ENCODE data around the gene SDC3.
A peak's percentile ranks its signal among the peaks of the same experiment; 100 is the strongest.

SDC3 gene

DNA sequence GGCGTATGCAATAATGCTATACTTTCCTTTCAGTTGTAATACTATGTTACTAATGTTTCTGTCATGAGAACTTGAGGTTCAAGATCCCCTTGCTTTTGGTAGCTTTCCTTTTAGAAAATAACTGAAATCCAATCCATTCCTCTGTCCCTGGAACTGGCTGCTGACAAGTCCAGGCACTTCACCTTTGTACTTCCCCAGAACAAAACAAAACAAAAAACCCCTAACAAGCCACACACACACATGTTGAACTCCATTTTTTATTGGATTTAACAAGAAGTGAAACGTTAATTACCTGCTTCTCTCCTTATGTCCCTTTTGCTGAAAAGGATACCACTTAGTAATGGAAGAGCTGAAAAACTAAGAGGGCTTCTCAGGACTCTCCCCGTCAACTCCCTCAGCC is 26.1 kb upstream of the SDC3 start:
- no peak for DNase-seq (ENCODE audit: low read depth)
- TF ChIP-seq, protein P1, sequence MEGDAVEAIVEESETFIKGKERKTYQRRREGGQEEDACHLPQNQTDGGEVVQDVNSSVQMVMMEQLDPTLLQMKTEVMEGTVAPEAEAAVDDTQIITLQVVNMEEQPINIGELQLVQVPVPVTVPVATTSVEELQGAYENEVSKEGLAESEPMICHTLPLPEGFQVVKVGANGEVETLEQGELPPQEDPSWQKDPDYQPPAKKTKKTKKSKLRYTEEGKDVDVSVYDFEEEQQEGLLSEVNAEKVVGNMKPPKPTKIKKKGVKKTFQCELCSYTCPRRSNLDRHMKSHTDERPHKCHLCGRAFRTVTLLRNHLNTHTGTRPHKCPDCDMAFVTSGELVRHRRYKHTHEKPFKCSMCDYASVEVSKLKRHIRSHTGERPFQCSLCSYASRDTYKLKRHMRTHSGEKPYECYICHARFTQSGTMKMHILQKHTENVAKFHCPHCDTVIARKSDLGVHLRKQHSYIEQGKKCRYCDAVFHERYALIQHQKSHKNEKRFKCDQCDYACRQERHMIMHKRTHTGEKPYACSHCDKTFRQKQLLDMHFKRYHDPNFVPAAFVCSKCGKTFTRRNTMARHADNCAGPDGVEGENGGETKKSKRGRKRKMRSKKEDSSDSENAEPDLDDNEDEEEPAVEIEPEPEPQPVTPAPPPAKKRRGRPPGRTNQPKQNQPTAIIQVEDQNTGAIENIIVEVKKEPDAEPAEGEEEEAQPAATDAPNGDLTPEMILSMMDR (IDR thresholded peaks at IDR 0.05; ENCODE audit: control insufficient read depth, extremely low read depth, insufficient read depth), result no peak
- H3K4me3 ChIP-seq (ENCODE audit: low read depth, low read length), result no peak overlapping the region

DNA sequence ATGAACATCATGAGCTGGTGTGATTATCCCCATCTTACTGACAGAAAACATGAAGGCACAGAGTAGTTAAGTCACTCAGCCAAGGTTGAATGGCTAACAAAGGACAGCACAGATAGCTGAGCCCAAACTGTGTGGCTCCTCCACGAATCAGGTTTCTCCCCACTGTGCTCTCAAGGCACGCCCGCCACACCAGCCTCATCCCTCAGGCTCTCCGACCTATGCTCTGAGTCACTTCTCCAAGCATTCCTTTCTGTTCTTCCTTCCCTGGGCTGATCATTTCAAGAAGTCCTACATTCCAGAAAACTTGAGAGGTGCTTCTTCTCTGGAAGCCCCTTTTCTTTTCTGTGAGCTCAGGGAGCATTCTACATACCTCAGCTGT is 25.3 kb upstream of the SDC3 start:
- no peak overlapping the region for H3K4me3 ChIP-seq (ENCODE audit: low read depth, low read length)
- TF ChIP-seq, protein P1 (IDR thresholded peaks at IDR 0.05; ENCODE audit: control insufficient read depth, extremely low read depth, insufficient read depth), result no peak

DNA sequence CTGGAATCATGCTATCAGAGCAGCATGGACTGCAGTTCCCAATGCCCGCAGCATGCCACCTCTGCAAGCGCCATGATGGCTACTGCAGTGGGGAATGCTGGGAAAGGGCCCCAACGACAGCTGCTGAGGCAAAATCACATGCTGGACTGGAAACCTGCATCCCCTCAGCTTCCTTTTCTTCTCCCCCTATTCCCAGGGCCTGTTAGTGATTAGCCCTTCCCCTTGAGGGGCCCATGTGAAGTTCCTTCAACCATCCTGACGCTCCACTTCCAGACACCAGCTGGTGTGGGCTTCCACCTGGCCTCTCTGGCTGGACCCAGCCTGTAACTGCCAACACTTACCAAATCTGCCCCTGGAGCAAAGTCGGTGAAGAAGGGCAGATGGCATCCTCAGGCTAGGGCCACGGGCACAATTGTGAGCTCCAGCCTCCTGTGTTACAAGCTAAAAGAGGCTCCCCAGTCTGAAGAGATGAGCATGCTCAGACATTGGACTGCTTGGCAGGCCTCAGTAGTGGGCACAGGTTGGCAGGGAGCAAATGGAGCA is 22.1 kb upstream of the SDC3 start:
- DNase-seq (ENCODE audit: low read depth), result no peak
- H3K4me3 ChIP-seq (ENCODE audit: low read depth, low read length), result no peak overlapping the region
- TF ChIP-seq, protein P1 (IDR thresholded peaks at IDR 0.05; ENCODE audit: control insufficient read depth, extremely low read depth, insufficient read depth), result no peak

More for the DNA sequence above, 25.3 kb upstream of the SDC3 start:
- no peak for DNase-seq (ENCODE audit: low read depth)

GRCh38 chr1:30929944-30930525 is 21.5 kb upstream of the SDC3 start:
- TF ChIP-seq, protein P1 (IDR thresholded peaks at IDR 0.05; ENCODE audit: control insufficient read depth, extremely low read depth, insufficient read depth), result no peak
- no peak for DNase-seq (ENCODE audit: low read depth)
- H3K4me3 ChIP-seq (ENCODE audit: low read depth, low read length), result no peak overlapping the region

- H3K4me3 ChIP-seq (ENCODE audit: low read depth, low read length), result no peak overlapping the region
- TF ChIP-seq, protein P1 (IDR thresholded peaks at IDR 0.05; ENCODE audit: control insufficient read depth, extremely low read depth, insufficient read depth), result peak; percentile 63
- no peak for DNase-seq (ENCODE audit: low read depth)
Measured at GRCh38 chr1:30929135-30929889, 20.8 kb upstream of the SDC3 start.

- H3K4me3 ChIP-seq (ENCODE audit: low read depth, low read length), result no peak overlapping the region
- DNase-seq (ENCODE audit: low read depth), result no peak
- TF ChIP-seq, protein P1 (IDR thresholded peaks at IDR 0.05; ENCODE audit: control insufficient read depth, extremely low read depth, insufficient read depth), result no peak
Measured at GRCh38 chr1:30928789-30929134, 20.2 kb upstream of the SDC3 start.
